H1 (cell line): Measurements from ENCODE around the gene ZDHHC22. TPM values are rescaled to one million over a fixed set of nuclear protein-coding genes. Genes with fewer than 3 reads are reported as not detected.

Experiments
- CHD2 ChIP-seq: IDR thresholded peaks from 2 replicates; pipeline ENCODE4 v1.6.1; 2012; ENCODE audit warnings: low read length, improper control_type of control experiment
- CTBP2 ChIP-seq: IDR thresholded peaks from 2 replicates; pipeline ENCODE4 v1.7.0; 2011; ENCODE audit warnings: borderline replicate concordance, mild to moderate bottlenecking, moderate library complexity, mixed read lengths, low read length; ENCODE audit not compliant: insufficient read depth, insufficient read length
- EGR1 ChIP-seq: IDR thresholded peaks from 2 replicates; pipeline ENCODE4 v1.6.1; 2011; ENCODE audit warnings: low read depth, low read length, borderline replicate concordance
- FOSL1 ChIP-seq: IDR thresholded peaks from 2 replicates; pipeline ENCODE4 v1.6.1; 2011; ENCODE audit warnings: mild to moderate bottlenecking, low read depth, low read length, moderate library complexity; ENCODE audit not compliant: insufficient read depth
- KDM4A ChIP-seq: IDR thresholded peaks from one replicate; pipeline ENCODE4 v1.7.1; 2012; ENCODE audit warnings: low read depth, mild to moderate bottlenecking, moderate library complexity, low read length, inconsistent platforms; ENCODE audit not compliant: severe bottlenecking
- PHF8 ChIP-seq: fragments of 200-600 bp; sonication (generic); conservative IDR thresholded peaks from 2 replicates; pipeline ENCODE4 v1.7.1; 2012; ENCODE audit warnings: low read depth, mild to moderate bottlenecking, inconsistent platforms, low read length, moderate library complexity
- POU5F1 ChIP-seq: IDR thresholded peaks from 2 replicates; pipeline ENCODE4 v1.6.1; 2011; ENCODE audit warnings: low read depth, mild to moderate bottlenecking, low read length, moderate library complexity
- RFX5 ChIP-seq: IDR thresholded peaks from 2 replicates; pipeline ENCODE4 v1.6.1; 2011; ENCODE audit warnings: low read depth, low read length, improper control_type of control experiment, borderline replicate concordance
- polyA plus RNA-seq, 7 experiments: library from polyadenylated mRNA; depleted of rRNA in 3 of 7; stranded (reverse) in 5 of 7; unstranded in 2 of 7; fragments of >200 nt in 5 of 7; fragments of 200-250 nt in 2 of 7; gene quantifications; 1 replicate in 5 of 7; 2 replicates in 1 of 7; 4 replicates in 1 of 7; pipeline versions ENCODE4 v1.2.1 to v1.2.3, GENCODE V29; 2011 to 2013; ENCODE audit warnings: missing spikeins in 2 of 7, mixed read lengths in 2 of 7
- total RNA-seq: library from RNA; stranded (reverse); fragmentation: NEBNext Ultra II Directional; extraction: Animal tissue kit (Norgen Biotek cat#: 25700); gene quantifications from 2 replicates; pipeline ENCODE4 v1.2.1, GENCODE V29; 2021

ZDHHC22 gene
- total and polyA plus RNA-seq, 2 of the 8 experiments (the other 6 are each of a cell fraction or from before 2014, with no cell fraction given): 23.8 to 55.2 TPM

DNA sequence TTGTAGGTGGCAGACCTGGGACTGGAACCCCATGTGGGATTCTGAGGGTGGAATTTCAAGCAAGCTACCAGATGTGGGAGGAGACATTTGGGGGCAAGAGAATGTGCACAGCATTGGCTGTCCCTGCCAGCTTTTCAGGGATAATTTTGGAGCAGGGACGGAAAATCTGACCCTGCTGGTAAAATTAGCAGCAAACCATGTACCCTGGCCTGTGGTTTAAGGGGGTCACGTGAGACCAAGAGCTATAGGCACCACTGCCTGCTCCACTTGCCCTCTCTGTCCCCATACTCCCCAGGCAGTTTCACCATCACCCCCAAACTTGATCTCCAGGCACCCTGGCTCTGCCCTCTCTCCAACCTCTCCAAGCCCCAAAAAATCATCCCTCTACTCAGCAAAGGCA is 13.5 kb upstream of the ZDHHC22 start (continued):
- TF ChIP-seq RFX5 (no peak), PHF8 (no peak), CTBP2 (no peak), POU5F1 (no peak), FOSL1 (no peak), KDM4A (no peak), EGR1 (no peak), CHD2 (no peak)
